Glutamatergic neuron (in vitro differentiated cells): Measurements from ENCODE around the gene TSPAN9. TPM values are rescaled to one million over a fixed set of nuclear protein-coding genes. Genes with fewer than 3 reads are reported as not detected.

Experiments used
- DNase-seq: peaks from one replicate; pipeline ENCODE4 v3.0.0; 2022
- H3K27ac Mint-ChIP-seq: one replicate; pipeline ENCODE4 v1.8.0; 2020; ENCODE audit warnings: mild to moderate bottlenecking, mixed read lengths, inconsistent platforms; ENCODE audit not compliant: unreplicated experiment
- H3K27me3 Mint-ChIP-seq: one replicate; pipeline ENCODE4 v1.8.0; 2020; ENCODE audit warnings: mild to moderate bottlenecking, moderate library complexity, mixed read lengths, inconsistent platforms; ENCODE audit not compliant: unreplicated experiment
- H3K36me3 Mint-ChIP-seq: one replicate; pipeline ENCODE4 v1.8.0; 2020; ENCODE audit warnings: mild to moderate bottlenecking, mixed read lengths, inconsistent platforms; ENCODE audit not compliant: unreplicated experiment
- H3K4me1 Mint-ChIP-seq: one replicate; pipeline ENCODE4 v1.8.0; 2020; ENCODE audit warnings: mild to moderate bottlenecking, low read depth, mixed read lengths, inconsistent platforms; ENCODE audit not compliant: unreplicated experiment
- H3K4me3 Mint-ChIP-seq: one replicate; pipeline ENCODE4 v1.8.0; 2020; ENCODE audit warnings: mild to moderate bottlenecking, mixed read lengths, inconsistent platforms; ENCODE audit not compliant: unreplicated experiment
- H3K9me3 Mint-ChIP-seq: one replicate; pipeline ENCODE4 v1.8.0; 2020; ENCODE audit warnings: mild to moderate bottlenecking, moderate library complexity, mixed read lengths, inconsistent platforms; ENCODE audit not compliant: unreplicated experiment
- total RNA-seq: library from RNA; stranded (reverse); fragmentation: NEBNext Ultra II Directional; extraction: Animal tissue kit (Norgen Biotek cat#: 25700); gene quantifications from one replicate; pipeline ENCODE4 v1.2.1, GENCODE V29; 2021; ENCODE audit not compliant: unreplicated experiment
- TF ChIP-seq, protein P1 (sequence below): fragments of 200-600 bp; sonication (generic); IDR thresholded peaks from one replicate; pipeline ENCODE4 v1.5.0; 2021; ENCODE audit not compliant: partially characterized antibody, unreplicated experiment

The TSPAN9 gene
- total RNA-seq, 1 donor from 2014 or later: 142 TPM

DNA sequence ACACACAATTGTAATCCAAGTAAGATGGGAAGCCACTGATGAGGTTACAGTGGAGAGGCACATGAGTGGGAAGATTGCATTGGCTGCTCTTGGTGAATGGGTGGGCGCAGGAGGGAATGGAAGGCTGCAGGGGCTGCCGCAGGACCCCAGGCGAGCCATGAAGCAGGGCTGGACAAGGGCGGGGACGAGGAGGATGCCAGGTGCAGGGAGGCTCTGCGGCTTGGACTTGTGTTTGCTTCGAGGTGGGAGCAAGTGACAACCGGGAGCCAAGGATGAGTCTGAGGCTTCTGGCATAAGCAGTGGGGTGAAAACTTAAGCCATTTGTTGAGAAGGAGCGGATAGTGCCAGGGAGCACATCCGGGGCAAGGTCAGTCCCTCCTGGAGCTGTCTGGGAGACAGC, 115.0 kb downstream of the TSPAN9 start:
- TF ChIP-seq, protein P1, sequence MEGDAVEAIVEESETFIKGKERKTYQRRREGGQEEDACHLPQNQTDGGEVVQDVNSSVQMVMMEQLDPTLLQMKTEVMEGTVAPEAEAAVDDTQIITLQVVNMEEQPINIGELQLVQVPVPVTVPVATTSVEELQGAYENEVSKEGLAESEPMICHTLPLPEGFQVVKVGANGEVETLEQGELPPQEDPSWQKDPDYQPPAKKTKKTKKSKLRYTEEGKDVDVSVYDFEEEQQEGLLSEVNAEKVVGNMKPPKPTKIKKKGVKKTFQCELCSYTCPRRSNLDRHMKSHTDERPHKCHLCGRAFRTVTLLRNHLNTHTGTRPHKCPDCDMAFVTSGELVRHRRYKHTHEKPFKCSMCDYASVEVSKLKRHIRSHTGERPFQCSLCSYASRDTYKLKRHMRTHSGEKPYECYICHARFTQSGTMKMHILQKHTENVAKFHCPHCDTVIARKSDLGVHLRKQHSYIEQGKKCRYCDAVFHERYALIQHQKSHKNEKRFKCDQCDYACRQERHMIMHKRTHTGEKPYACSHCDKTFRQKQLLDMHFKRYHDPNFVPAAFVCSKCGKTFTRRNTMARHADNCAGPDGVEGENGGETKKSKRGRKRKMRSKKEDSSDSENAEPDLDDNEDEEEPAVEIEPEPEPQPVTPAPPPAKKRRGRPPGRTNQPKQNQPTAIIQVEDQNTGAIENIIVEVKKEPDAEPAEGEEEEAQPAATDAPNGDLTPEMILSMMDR: no peak
- Mint-ChIP-seq H3K4me3 (no peak overlapping the region), H3K27ac (no peak overlapping the region), H3K36me3 (no peaks in the 10 kb centered on the region), H3K27me3 (peaks cover 4% of the 10 kb centered on the region), H3K9me3 (peaks cover 11% of the 10 kb centered on the region), H3K4me1 (peaks cover 27% of the 10 kb centered on the region)
- no peak for DNase-seq

DNA sequence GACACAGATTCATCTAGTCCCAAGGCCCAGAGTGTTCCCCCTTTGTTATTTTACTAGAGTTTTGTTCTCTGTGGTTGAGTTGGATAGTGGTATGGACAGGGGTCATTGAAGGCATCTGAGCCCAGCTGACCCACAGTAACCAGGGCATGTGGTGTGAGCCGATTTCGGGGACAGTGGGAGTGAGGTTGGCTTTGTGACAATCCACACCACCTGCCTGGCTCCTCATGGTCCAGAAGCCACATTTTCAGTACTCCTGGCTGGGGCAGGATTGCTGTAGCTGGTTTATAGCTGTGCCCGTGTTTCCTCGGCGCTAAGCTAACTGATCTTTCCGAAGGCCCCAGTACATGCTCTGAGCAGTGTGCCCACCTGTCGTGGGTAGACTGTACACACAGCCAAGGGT, 116.0 kb downstream of the TSPAN9 start:
- TF ChIP-seq, protein P1: no peak
- H3K27me3 Mint-ChIP-seq: peaks cover 4% of the 10 kb centered on the region
- H3K36me3 Mint-ChIP-seq: no peaks in the 10 kb centered on the region
- no peak overlapping the region for H3K27ac Mint-ChIP-seq
- peaks cover 11% of the 10 kb centered on the region for H3K9me3 Mint-ChIP-seq
- H3K4me1 Mint-ChIP-seq: peaks cover 27% of the 10 kb centered on the region
- no peak overlapping the region for H3K4me3 Mint-ChIP-seq
- DNase-seq: no peak

DNA sequence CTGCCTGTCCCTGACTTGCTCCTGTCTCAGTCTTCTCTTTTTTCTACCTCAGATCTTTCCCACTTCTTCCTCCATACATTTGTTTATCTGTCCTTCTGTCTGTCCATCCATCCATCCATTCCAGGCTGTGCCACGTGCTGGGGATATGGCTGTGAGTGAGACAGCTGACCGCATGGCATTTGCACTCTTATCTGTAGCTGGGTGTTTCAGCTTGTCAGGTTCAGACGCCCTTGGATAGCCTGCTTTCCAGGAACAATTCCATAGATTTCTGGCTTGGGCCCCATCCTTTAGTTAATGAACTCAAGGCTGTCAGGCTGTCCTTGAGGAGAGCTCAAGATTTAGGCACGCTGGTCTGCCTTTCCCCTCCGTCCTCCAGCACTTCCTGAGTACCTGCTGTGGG, 116.6 kb downstream of the TSPAN9 start:
- no peaks in the 10 kb centered on the region for H3K36me3 Mint-ChIP-seq
- H3K27me3 Mint-ChIP-seq: peaks cover 1% of the 10 kb centered on the region
- no peak overlapping the region for H3K27ac Mint-ChIP-seq

DNA sequence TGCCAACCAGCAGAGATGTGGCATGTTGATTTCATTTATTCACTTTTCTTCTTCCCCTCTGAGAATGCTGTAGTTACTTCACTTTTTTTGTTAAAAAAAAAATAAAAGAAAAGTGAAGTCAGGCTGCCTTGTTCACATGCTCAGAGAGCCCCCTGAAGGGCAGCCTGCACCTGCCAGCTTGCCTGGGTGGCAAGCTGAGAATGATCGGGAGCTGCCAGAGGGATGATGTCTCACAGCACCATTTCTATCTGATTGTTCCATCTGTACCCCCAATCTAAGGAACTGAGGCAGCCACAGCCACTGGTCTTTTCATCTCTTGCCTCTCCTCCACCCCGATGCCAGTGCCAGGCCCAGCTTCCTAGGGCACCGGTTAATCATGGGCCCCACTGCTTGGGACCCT, 118.2 kb downstream of the TSPAN9 start:
- peaks cover 10% of the 10 kb centered on the region for H3K9me3 Mint-ChIP-seq

More for the DNA sequence above, 116.6 kb downstream of the TSPAN9 start:
- Mint-ChIP-seq H3K4me1 (peaks cover 25% of the 10 kb centered on the region), H3K9me3 (peaks cover 11% of the 10 kb centered on the region), H3K4me3 (no peak overlapping the region)
- TF ChIP-seq, protein P1: no peak
- DNase-seq: no peak

DNA sequence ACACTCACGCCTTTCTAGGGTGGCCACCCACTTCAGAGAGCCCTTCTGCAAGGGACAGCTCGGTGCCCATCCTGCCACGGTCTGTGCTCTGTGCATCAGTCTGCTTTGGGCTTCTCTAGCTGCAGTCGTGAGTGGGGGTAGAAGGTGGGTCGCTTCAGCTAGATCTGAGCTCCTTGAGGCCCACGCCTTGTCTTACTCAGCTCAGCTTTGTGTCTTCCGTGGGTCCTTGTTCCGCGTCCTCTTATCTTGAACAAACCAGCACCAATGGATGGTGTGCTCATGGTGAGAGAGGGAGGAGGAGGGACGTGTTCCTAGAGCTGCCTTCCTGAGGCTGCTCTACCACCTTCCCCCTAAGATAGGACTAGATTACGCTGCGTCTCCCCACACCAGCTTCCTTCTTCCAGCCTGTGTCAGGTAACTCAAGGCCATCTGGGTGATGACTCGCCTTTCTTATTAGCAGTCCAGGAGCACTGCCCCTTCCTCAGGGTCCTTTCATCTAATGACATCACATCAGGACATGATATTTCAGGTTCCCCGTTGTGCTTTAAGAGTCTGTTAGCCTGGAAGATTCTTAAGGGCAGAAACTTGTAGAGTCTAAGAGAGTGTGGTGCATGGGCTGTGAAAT, 118.8 kb downstream of the TSPAN9 start:
- peaks cover 10% of the 10 kb centered on the region for H3K9me3 Mint-ChIP-seq
- TF ChIP-seq, protein P1: no peak
- H3K27ac Mint-ChIP-seq: no peak overlapping the region
- no peaks in the 10 kb centered on the region for H3K36me3 Mint-ChIP-seq
- H3K27me3 Mint-ChIP-seq: peaks cover 1% of the 10 kb centered on the region
- peaks cover 15% of the 10 kb centered on the region for H3K4me1 Mint-ChIP-seq
- DNase-seq: no peak
- peak overlapping the region; percentile 34 for H3K4me3 Mint-ChIP-seq

More for the DNA sequence above, 118.2 kb downstream of the TSPAN9 start:
- Mint-ChIP-seq H3K27ac (peak overlapping the region; percentile 17), H3K27me3 (peaks cover 1% of the 10 kb centered on the region), H3K4me1 (peaks cover 16% of the 10 kb centered on the region), H3K36me3 (no peaks in the 10 kb centered on the region), H3K4me3 (peak overlapping the region; percentile 34)
- TF ChIP-seq, protein P1: no peak
- DNase-seq: no peak
